ENCODE data around the gene GALNT1. TPM values are rescaled to one million over a fixed set of nuclear protein-coding genes. Genes with fewer than 3 reads are reported as not detected.

Gene GALNT1
- total and polyA plus RNA-seq, 3 donors from 2014 or later = 27.3 to 67.0 (median 55.7) TPM

DNA sequence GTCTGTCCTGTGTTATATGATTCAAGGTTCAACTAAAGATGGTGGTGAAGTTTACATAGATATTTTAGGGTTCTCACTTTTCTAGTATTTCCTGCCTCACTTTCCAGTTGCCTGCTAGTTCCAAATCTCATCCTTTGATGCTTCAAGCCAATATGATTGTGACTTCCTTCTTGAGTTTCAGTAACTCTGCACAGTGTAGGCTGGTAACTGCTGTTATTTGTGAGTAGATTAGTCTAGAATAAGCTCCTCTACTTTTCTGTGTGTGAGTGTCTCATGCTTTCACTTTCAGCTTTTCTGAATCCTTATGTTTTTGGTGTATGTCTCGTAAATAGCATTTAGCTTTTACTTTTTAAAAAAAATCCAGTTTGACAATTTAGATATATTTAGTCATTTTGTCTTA lies 42.6 kb downstream of the GALNT1 start:
- Histone ChIP-seq H3K9me3 (no peaks in the 10 kb centered on the region), H3K4me3 (no peak overlapping the region), H3K4me1 (peaks cover 5% of the 10 kb centered on the region), H3K36me3 (ENCODE audit: low read depth, missing control alignments) (no peaks in the 10 kb centered on the region), H3K27me3 (no peaks in the 10 kb centered on the region), H3K27ac (no peak overlapping the region)
- no peak for DNase-seq
- no peak for TF ChIP-seq POLR2A (IDR thresholded peaks at IDR 0.05)
- TF ChIP-seq, protein P1, sequence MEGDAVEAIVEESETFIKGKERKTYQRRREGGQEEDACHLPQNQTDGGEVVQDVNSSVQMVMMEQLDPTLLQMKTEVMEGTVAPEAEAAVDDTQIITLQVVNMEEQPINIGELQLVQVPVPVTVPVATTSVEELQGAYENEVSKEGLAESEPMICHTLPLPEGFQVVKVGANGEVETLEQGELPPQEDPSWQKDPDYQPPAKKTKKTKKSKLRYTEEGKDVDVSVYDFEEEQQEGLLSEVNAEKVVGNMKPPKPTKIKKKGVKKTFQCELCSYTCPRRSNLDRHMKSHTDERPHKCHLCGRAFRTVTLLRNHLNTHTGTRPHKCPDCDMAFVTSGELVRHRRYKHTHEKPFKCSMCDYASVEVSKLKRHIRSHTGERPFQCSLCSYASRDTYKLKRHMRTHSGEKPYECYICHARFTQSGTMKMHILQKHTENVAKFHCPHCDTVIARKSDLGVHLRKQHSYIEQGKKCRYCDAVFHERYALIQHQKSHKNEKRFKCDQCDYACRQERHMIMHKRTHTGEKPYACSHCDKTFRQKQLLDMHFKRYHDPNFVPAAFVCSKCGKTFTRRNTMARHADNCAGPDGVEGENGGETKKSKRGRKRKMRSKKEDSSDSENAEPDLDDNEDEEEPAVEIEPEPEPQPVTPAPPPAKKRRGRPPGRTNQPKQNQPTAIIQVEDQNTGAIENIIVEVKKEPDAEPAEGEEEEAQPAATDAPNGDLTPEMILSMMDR (IDR thresholded peaks at IDR 0.05) = no peak
- 91 to 100% methylated on average over 1 of the region's 1 CpG for WGBS, 2 donors
- intact Hi-C loops (cut with DNase I; ENCODE audit: low total_unique reads) = no loop called here

GRCh38 chr18:35625232-35625631 lies 43.7 kb downstream of the GALNT1 start:
- Histone ChIP-seq H3K4me1 (no peaks in the 10 kb centered on the region), H3K9me3 (no peaks in the 10 kb centered on the region), H3K36me3 (ENCODE audit: low read depth, missing control alignments) (no peaks in the 10 kb centered on the region), H3K27me3 (no peaks in the 10 kb centered on the region), H3K4me3 (no peak overlapping the region), H3K27ac (no peak overlapping the region)
- intact Hi-C loops (cut with DNase I; ENCODE audit: low total_unique reads) = no loop called here
- TF ChIP-seq, protein P1 (IDR thresholded peaks at IDR 0.05) = no peak
- TF ChIP-seq POLR2A (IDR thresholded peaks at IDR 0.05) = no peak
- DNase-seq = no peak
- WGBS, 2 donors = 92 to 95% methylated on average over 2 of the region's 2 CpGs

- H3K9me3 ChIP-seq = no peaks in the 10 kb centered on the region
- no peaks in the 10 kb centered on the region for H3K27me3 ChIP-seq
- no peak overlapping the region for H3K27ac ChIP-seq
- H3K4me1 ChIP-seq = no peaks in the 10 kb centered on the region
- DNase-seq = no peak
- intact Hi-C loops (cut with DNase I; ENCODE audit: low total_unique reads) = no loop called here
- no peaks in the 10 kb centered on the region for H3K36me3 ChIP-seq (ENCODE audit: low read depth, missing control alignments)
- TF ChIP-seq, protein P1 (IDR thresholded peaks at IDR 0.05) = no peak
- TF ChIP-seq POLR2A (IDR thresholded peaks at IDR 0.05) = no peak
- H3K4me3 ChIP-seq = no peak overlapping the region
Observed at GRCh38 chr18:35633761-35634160, 52.2 kb downstream of the GALNT1 start.

DNA sequence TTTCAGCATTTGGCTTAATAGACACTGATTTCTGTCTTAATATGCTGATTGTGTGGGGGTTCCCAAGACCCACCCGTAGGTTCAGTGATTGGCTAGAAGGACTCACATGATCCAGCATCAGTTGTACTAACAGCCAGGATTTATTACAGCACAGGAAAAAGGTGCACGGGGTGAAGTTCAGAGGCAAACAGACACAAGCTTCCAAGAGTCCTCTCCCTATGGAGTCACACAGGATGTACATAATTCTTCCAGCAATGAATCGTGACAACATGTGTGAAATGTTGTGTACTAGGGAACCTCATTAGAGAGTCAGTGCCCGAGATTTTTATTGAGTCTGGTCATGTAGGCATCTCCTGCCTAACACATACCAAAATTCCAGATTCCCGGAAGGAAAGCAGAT lies 52.8 kb downstream of the GALNT1 start:
- Histone ChIP-seq H3K9me3 (no peaks in the 10 kb centered on the region), H3K4me1 (no peaks in the 10 kb centered on the region), H3K36me3 (ENCODE audit: low read depth, missing control alignments) (no peaks in the 10 kb centered on the region), H3K27ac (no peak overlapping the region), H3K4me3 (no peak overlapping the region), H3K27me3 (no peaks in the 10 kb centered on the region)
- TF ChIP-seq POLR2A (IDR thresholded peaks at IDR 0.05) = no peak
- TF ChIP-seq, protein P1 (IDR thresholded peaks at IDR 0.05) = no peak
- no peak for DNase-seq
- intact Hi-C loops (cut with DNase I; ENCODE audit: low total_unique reads) = no loop called here
- WGBS, 2 donors = 73 to 76% methylated on average over 5 of the region's 5 CpGs

GRCh38 chr18:35635170-35635569 lies 53.6 kb downstream of the GALNT1 start:
- WGBS, 2 donors = 67 to 78% methylated on average over 1 of the region's 1 CpG
- DNase-seq = no peak
- H3K4me3 ChIP-seq = no peak overlapping the region
- H3K9me3 ChIP-seq = no peaks in the 10 kb centered on the region
- H3K36me3 ChIP-seq (ENCODE audit: low read depth, missing control alignments) = no peaks in the 10 kb centered on the region
- TF ChIP-seq, protein P1 (IDR thresholded peaks at IDR 0.05) = no peak
- no peak for TF ChIP-seq POLR2A (IDR thresholded peaks at IDR 0.05)
- intact Hi-C loops (cut with DNase I; ENCODE audit: low total_unique reads) = no loop called here
- H3K4me1 ChIP-seq = no peaks in the 10 kb centered on the region
- no peaks in the 10 kb centered on the region for H3K27me3 ChIP-seq
- H3K27ac ChIP-seq = no peak overlapping the region

All from testis (tissue), 3 donors.